Vagina (tissue), 2 donors: ENCODE results near the gene SMYD1. TPM values are rescaled to one million over a fixed set of nuclear protein-coding genes. Genes with fewer than 3 reads are reported as not detected.

Experiments used
- DNase-seq, 2 donors: peaks; one replicate each; pipeline ENCODE4 v3.0.0-alpha.2; 2017; ENCODE audit errors: extremely low spot score in 2 of 2
- H3K27ac ChIP-seq: fragments of 200-600 bp; sonication (generic); one replicate; pipeline ENCODE4 v1.5.1; 2019
- H3K27me3 ChIP-seq: fragments of 200-600 bp; sonication (generic); one replicate; pipeline ENCODE4 v1.5.1; 2019
- H3K36me3 ChIP-seq, 2 donors: fragments of 200-600 bp; sonication (generic); one replicate each; pipeline ENCODE4 v1.5.1; 2017 to 2019
- H3K4me1 ChIP-seq: fragments of 200-600 bp; sonication (generic); one replicate; pipeline ENCODE4 v1.5.1; 2019
- H3K4me3 ChIP-seq, 2 donors: fragments of 200-600 bp; sonication (generic); 1 replicate in 1 of 2; 2 replicates in 1 of 2; pipeline ENCODE4 v1.5.1; 2016 to 2019
- H3K9me3 ChIP-seq: fragments of 200-600 bp; sonication (generic); one replicate; pipeline ENCODE4 v1.5.1; 2019
- POLR2A ChIP-seq, 2 donors: fragments of 450-650 bp; IDR thresholded peaks; one replicate each; pipeline ENCODE4 v1.6.1; 2017; ENCODE audit warnings: antibody characterized with exemption in 2 of 2, mild to moderate bottlenecking in 2 of 2, moderate library complexity in 2 of 2
- POLR2AphosphoS5 ChIP-seq, 2 donors: sonication (generic); formaldehyde crosslinking; IDR thresholded peaks; one replicate each; pipeline ENCODE4 v1.9.0; 2017; ENCODE audit warnings: antibody characterized with exemption in 2 of 2, mild to moderate bottlenecking in 2 of 2, low read depth in 1 of 2; ENCODE audit not compliant: insufficient read depth in 1 of 2
- intact Hi-C: fragments of 100-400 bp; cut with DNase I; formaldehyde crosslinking; loops from one replicate; pipeline ENCODE4 v1.15.1; 2023
- total RNA-seq: library from RNA; depleted of rRNA; stranded (reverse); fragments of >200 nt; gene quantifications from one replicate; pipeline ENCODE4 v1.2.3, GENCODE V29; 2016
- TF ChIP-seq, protein P1 (sequence below), 3 experiments: fragments of 450-650 bp in 2 of 3; fragments of 200-600 bp in 1 of 3; sonication (generic) in 1 of 3; IDR thresholded peaks; one replicate each; pipeline ENCODE4 v1.5.1; 2017 to 2019; ENCODE audit warnings: antibody characterized with exemption in 3 of 3, mild to moderate bottlenecking in 2 of 3, moderate library complexity in 2 of 3

Gene SMYD1
- total RNA-seq, 1 donor from 2014 or later: not detected

DNA sequence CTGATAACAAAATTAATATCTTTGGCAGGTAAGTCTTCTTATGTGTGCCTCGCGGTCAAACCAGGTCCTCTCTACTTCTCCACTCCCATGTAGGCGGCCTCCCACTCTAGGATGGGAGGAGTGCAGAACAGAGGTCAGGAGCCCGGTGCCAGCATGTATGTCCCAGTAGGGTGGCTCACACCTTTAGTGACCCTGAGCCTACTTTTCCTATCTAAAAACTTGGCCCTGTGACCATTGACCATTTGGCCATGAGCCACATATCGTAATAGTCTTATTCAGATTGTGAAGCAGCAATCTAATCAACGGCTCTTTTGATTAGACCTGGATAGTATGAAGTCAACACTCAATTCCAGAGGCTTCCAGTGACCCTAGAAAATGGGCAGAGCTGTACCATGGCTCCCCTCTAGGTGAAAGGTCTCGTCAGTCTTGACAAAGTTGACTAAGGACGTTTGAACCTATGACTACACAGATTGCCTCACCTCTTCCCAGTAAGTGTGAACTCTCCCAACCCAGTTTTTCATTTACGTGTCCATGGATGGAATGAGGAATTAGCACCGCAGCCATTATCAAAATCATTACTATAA lies 77.4 kb downstream of the SMYD1 start:
- TF ChIP-seq, protein P1, sequence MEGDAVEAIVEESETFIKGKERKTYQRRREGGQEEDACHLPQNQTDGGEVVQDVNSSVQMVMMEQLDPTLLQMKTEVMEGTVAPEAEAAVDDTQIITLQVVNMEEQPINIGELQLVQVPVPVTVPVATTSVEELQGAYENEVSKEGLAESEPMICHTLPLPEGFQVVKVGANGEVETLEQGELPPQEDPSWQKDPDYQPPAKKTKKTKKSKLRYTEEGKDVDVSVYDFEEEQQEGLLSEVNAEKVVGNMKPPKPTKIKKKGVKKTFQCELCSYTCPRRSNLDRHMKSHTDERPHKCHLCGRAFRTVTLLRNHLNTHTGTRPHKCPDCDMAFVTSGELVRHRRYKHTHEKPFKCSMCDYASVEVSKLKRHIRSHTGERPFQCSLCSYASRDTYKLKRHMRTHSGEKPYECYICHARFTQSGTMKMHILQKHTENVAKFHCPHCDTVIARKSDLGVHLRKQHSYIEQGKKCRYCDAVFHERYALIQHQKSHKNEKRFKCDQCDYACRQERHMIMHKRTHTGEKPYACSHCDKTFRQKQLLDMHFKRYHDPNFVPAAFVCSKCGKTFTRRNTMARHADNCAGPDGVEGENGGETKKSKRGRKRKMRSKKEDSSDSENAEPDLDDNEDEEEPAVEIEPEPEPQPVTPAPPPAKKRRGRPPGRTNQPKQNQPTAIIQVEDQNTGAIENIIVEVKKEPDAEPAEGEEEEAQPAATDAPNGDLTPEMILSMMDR (IDR thresholded peaks at IDR 0.05): no peak
- TF ChIP-seq POLR2A (IDR thresholded peaks at IDR 0.05) (no peak), POLR2AphosphoS5 (IDR thresholded peaks at IDR 0.05; ENCODE audit: insufficient read depth in 1 of 2, low read depth in 1 of 2) (no peak)
- Histone ChIP-seq H3K27me3 (no peaks in the 10 kb centered on the region), H3K27ac (no peak overlapping the region), H3K36me3 (no peaks in the 10 kb centered on the region), H3K4me1 (no peaks in the 10 kb centered on the region), H3K9me3 (no peaks in the 10 kb centered on the region), H3K4me3 (no peak overlapping the region)
- DNase-seq: no peak
- intact Hi-C loops: loop anchor here (2.0 to 5.0 kb wide), 2 partner anchors 24 to 143 kb away; no protein-coding TSS in a partner anchor

DNA sequence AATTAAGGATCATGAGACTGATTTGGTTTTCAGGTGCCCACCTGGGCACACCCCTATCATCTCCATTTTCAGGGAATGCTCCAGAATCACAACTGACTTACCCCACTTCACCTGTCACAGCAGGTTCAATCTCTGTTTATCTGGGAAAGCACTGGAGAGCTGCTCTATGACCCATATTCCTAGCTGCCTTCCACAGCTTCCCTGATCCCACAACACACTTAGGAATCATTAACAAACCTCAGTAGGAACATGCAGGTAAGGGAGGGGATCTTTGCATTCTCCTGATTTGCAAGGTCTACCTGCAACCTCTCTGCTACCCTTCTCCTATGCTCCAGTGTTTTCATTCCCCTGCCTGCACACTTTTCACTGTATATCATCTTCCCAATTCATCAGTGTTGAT lies 79.0 kb downstream of the SMYD1 start:
- Histone ChIP-seq H3K9me3 (no peaks in the 10 kb centered on the region), H3K27ac (no peak overlapping the region), H3K4me1 (no peaks in the 10 kb centered on the region), H3K36me3 (no peaks in the 10 kb centered on the region), H3K27me3 (no peaks in the 10 kb centered on the region), H3K4me3 (no peak overlapping the region)
- no peak for DNase-seq
- intact Hi-C loops: loop anchor here (5.0 kb wide), 1 partner anchor 144 kb away; no protein-coding TSS in a partner anchor
- TF ChIP-seq POLR2AphosphoS5 (IDR thresholded peaks at IDR 0.05; ENCODE audit: insufficient read depth in 1 of 2, low read depth in 1 of 2) (no peak), POLR2A (IDR thresholded peaks at IDR 0.05) (no peak)
- TF ChIP-seq, protein P1 (IDR thresholded peaks at IDR 0.05): no peak

GRCh38 chr2:88147145-88147544 lies 79.5 kb downstream of the SMYD1 start:
- no peaks in the 10 kb centered on the region for H3K27me3 ChIP-seq
- intact Hi-C loops: loop anchor here (5.0 kb wide), 1 partner anchor 145 kb away; no protein-coding TSS in a partner anchor
- TF ChIP-seq POLR2AphosphoS5 (IDR thresholded peaks at IDR 0.05; ENCODE audit: insufficient read depth in 1 of 2, low read depth in 1 of 2): no peak
- TF ChIP-seq, protein P1 (IDR thresholded peaks at IDR 0.05): no peak
- TF ChIP-seq POLR2A (IDR thresholded peaks at IDR 0.05): no peak
- H3K36me3 ChIP-seq: no peaks in the 10 kb centered on the region
- no peak overlapping the region for H3K4me3 ChIP-seq
- no peaks in the 10 kb centered on the region for H3K9me3 ChIP-seq
- H3K27ac ChIP-seq: no peak overlapping the region
- no peaks in the 10 kb centered on the region for H3K4me1 ChIP-seq
- no peak for DNase-seq

DNA sequence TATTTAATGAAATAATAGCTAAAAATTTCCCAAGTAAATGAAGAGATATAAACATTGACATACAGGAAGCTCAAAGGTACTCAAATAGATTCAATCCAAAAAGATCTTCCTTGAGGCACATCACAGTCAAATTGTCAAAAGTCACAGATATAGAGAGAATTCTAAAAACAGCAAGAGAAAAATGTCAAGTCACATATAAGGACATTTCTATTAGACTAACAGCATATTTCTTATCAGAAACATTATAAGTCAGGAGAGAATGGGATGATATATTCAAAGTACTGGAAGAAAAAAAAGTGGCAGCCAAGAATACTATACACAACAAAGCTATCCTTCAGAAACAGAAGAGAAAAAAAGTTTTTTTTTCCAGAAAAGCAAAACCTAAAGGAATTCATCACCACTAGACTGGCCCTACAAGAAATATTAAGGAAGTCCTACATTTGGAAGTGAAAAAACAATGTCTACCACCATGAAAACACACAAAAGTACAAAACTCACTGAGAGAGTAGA lies 81.4 kb downstream of the SMYD1 start:
- Histone ChIP-seq H3K4me3 (no peak overlapping the region), H3K36me3 (no peaks in the 10 kb centered on the region), H3K27ac (no peak overlapping the region), H3K9me3 (no peaks in the 10 kb centered on the region), H3K27me3 (no peaks in the 10 kb centered on the region), H3K4me1 (no peaks in the 10 kb centered on the region)
- no peak for TF ChIP-seq POLR2AphosphoS5 (IDR thresholded peaks at IDR 0.05; ENCODE audit: insufficient read depth in 1 of 2, low read depth in 1 of 2)
- TF ChIP-seq, protein P1 (IDR thresholded peaks at IDR 0.05): no peak
- TF ChIP-seq POLR2A (IDR thresholded peaks at IDR 0.05): no peak
- DNase-seq: no peak
- intact Hi-C loops: loop anchor here (5.0 kb wide), 1 partner anchor 147 kb away; no protein-coding TSS in a partner anchor

- TF ChIP-seq, protein P1 (IDR thresholded peaks at IDR 0.05): no peak
- TF ChIP-seq POLR2AphosphoS5 (IDR thresholded peaks at IDR 0.05; ENCODE audit: insufficient read depth in 1 of 2, low read depth in 1 of 2) (no peak), POLR2A (IDR thresholded peaks at IDR 0.05) (no peak)
- DNase-seq: no peak
- Histone ChIP-seq H3K4me3 (no peak overlapping the region), H3K27ac (no peak overlapping the region), H3K9me3 (no peaks in the 10 kb centered on the region), H3K36me3 (no peaks in the 10 kb centered on the region), H3K27me3 (no peaks in the 10 kb centered on the region), H3K4me1 (no peaks in the 10 kb centered on the region)
- intact Hi-C loops: no loop called here
Measured at GRCh38 chr2:88159481-88159880, 91.9 kb downstream of the SMYD1 start.
